Upper lobe of left lung (tissue), 6 donors: ENCODE results near the gene GALNT15. TPM values are rescaled to one million over a fixed set of nuclear protein-coding genes. Genes with fewer than 3 reads are reported as not detected.

Source experiments
- ATAC-seq, 2 donors: fragments of 200-7000 bp; cut with Tn5 transposase; one replicate each; pipeline ENCODE4 v1.9.1; 2022; ENCODE audit warnings: mild to moderate bottlenecking in 2 of 2, moderate library complexity in 2 of 2; ENCODE audit not compliant: low FRiP score in 2 of 2
- DNase-seq, 2 donors: peaks; one replicate each; pipeline ENCODE4 v3.0.0-alpha.2; 2019 to 2020
- H3K27ac ChIP-seq, 4 donors: fragments of 200-600 bp; sonication (generic); one replicate each; pipeline ENCODE4 v1.5.1; 2016 to 2019
- H3K27me3 ChIP-seq, 4 donors: fragments of 200-600 bp; sonication (generic); one replicate each; pipeline ENCODE4 v1.5.1; 2017 to 2019
- H3K36me3 ChIP-seq, 4 donors: fragments of 200-600 bp; sonication (generic); one replicate each; pipeline ENCODE4 v1.5.1; 2016 to 2019
- H3K4me1 ChIP-seq, 4 donors: fragments of 200-600 bp; sonication (generic); one replicate each; pipeline ENCODE4 v1.5.1; 2018 to 2019
- H3K4me3 ChIP-seq, 4 donors: fragments of 200-600 bp; sonication (generic); one replicate each; pipeline ENCODE4 v1.5.1; 2017 to 2019; ENCODE audit warnings: mild to moderate bottlenecking in 2 of 4, moderate library complexity in 1 of 4
- H3K9me3 ChIP-seq, 4 donors: fragments of 200-600 bp; sonication (generic); one replicate each; pipeline ENCODE4 v1.5.1; 2018 to 2019
- CTCF ChIP-seq, 6 experiments: fragments of 450-650 bp in 4 of 6; fragments of 200-600 bp in 2 of 6; sonication (generic) in 2 of 6; IDR thresholded peaks; one replicate each; pipeline ENCODE4 v1.5.1; 2016 to 2019; ENCODE audit warnings: antibody characterized with exemption in 6 of 6
- EP300 ChIP-seq, 4 donors: sonication (generic); formaldehyde crosslinking; IDR thresholded peaks; one replicate each; pipeline ENCODE4 v1.5.1; 2017; ENCODE audit warnings: antibody characterized with exemption in 4 of 4, control low read depth in 2 of 4
- POLR2A ChIP-seq, 4 donors: fragments of 450-650 bp; IDR thresholded peaks; one replicate each; pipeline ENCODE4 v1.5.1; 2016 to 2017; ENCODE audit warnings: antibody characterized with exemption in 4 of 4, mild to moderate bottlenecking in 2 of 4
- POLR2AphosphoS5 ChIP-seq, 2 donors: sonication (generic); formaldehyde crosslinking; IDR thresholded peaks; one replicate each; pipeline ENCODE4 v1.5.1; 2017; ENCODE audit warnings: antibody characterized with exemption in 2 of 2
- WGBS, 2 donors: methylation state at CpG; one replicate each; pipeline ENCODE4 v1.1.5; 2017 to 2018; 5-methylcytosine and 5-hydroxymethylcytosine counted together
- total RNA-seq, 6 donors: library from RNA; depleted of rRNA in 4 of 6; stranded (reverse); fragments of >200 nt in 4 of 6; gene quantifications; one replicate each; pipeline versions ENCODE4 v1.1.0 to v1.2.1, GENCODE V29; 2016 to 2021
- donor health status: DM: no; HTN: no; CAD: no; lungs with moderate emphysema.
- donor health status: DM: no; HTN: yes; CAD: no; lungs with severe emphysema.

The GALNT15 gene
- total RNA-seq, 6 donors from 2014 or later, result 4.4 to 34.7 (median 11.2) TPM

- DNase-seq (no peak), ATAC-seq (no peak)
- TF ChIP-seq EP300 (IDR thresholded peaks at IDR 0.05), result no peak
- no peak for TF ChIP-seq POLR2AphosphoS5 (IDR thresholded peaks at IDR 0.05)
- no peak for TF ChIP-seq CTCF (IDR thresholded peaks at IDR 0.05)
- TF ChIP-seq POLR2A (IDR thresholded peaks at IDR 0.05), result no peak
- Histone ChIP-seq H3K27ac (no peak overlapping the region), H3K4me1 (no peaks in the 10 kb centered on the region), H3K36me3 (peaks cover 0 to 2% (median 0%) of the 10 kb centered on the region in 4 donors), H3K27me3 (no peaks in the 10 kb centered on the region), H3K9me3 (peaks cover 0 to 6% (median 0%) of the 10 kb centered on the region in 4 donors), H3K4me3 (no peak overlapping the region)
- 63 to 64% methylated on average over 3 of the region's 3 CpGs for WGBS, 2 donors
Measured at GRCh38 chr3:16221990-16222389, 47.5 kb downstream of the GALNT15 start.

GRCh38 chr3:16222547-16222946, 48.1 kb downstream of the GALNT15 start:
- Histone ChIP-seq H3K36me3 (peaks cover 0 to 2% (median 0%) of the 10 kb centered on the region in 4 donors), H3K4me3 (no peak overlapping the region), H3K27me3 (no peaks in the 10 kb centered on the region), H3K27ac (no peak overlapping the region), H3K4me1 (no peaks in the 10 kb centered on the region), H3K9me3 (peaks cover 0 to 6% (median 0%) of the 10 kb centered on the region in 4 donors)
- ATAC-seq (no peak), DNase-seq (no peak)
- WGBS, 2 donors, result 85 to 100% methylated on average over 2 of the region's 2 CpGs
- TF ChIP-seq POLR2AphosphoS5 (IDR thresholded peaks at IDR 0.05) (no peak), EP300 (IDR thresholded peaks at IDR 0.05) (no peak), CTCF (IDR thresholded peaks at IDR 0.05) (no peak), POLR2A (IDR thresholded peaks at IDR 0.05) (no peak)

DNA sequence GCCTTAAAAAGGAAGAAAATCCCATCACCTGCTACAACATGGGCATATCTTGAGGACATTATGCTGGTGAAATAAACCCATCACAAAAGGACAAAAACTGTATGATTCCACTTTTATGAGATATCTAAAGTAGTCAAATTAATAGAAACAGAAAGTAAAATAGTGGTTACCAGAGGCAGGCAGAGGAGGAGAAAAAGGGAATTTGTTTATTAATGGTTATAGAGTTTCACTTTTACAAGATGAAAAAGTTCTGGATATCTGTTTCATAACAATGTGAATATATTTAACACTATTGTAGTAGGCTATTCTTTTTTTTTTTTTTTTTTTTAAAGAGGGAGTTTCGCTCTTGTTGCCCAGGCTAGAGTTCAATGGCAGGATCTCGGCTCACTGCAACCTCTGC, 49.8 kb downstream of the GALNT15 start:
- H3K4me1 ChIP-seq, result no peaks in the 10 kb centered on the region
- TF ChIP-seq EP300 (IDR thresholded peaks at IDR 0.05) (no peak), POLR2A (IDR thresholded peaks at IDR 0.05) (no peak), POLR2AphosphoS5 (IDR thresholded peaks at IDR 0.05) (no peak), CTCF (IDR thresholded peaks at IDR 0.05) (no peak)
- WGBS, 2 donors, result 92 to 95% methylated on average over 2 of the region's 2 CpGs
- H3K9me3 ChIP-seq, result peaks cover 0 to 6% (median 0%) of the 10 kb centered on the region in 4 donors
- DNase-seq (no peak), ATAC-seq (no peak)
- H3K27ac ChIP-seq, result no peak overlapping the region
- no peaks in the 10 kb centered on the region for H3K27me3 ChIP-seq
- H3K36me3 ChIP-seq, result peaks cover 0 to 2% (median 0%) of the 10 kb centered on the region in 4 donors
- H3K4me3 ChIP-seq, result no peak overlapping the region

DNA sequence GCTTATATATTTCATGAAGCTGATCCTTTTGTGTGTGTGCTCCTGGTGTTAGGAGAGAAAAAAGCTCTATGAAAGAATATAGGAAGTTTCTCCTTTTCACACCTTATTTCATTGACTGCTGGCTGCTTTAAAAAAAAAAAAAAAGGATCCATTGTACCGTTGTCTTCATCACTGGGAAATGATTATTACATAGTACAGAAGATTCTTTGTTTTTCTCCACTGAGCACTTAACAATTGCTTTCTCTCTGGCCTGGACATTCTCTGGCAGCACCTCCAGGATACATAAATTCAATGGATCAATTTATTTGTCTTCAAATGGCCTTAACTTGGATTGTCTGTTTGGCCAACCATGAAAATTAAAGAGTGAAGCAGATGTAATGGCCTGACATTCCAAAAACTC, 53.1 kb downstream of the GALNT15 start:
- H3K27me3 ChIP-seq, result no peaks in the 10 kb centered on the region
- H3K36me3 ChIP-seq, result no peaks in the 10 kb centered on the region
- no peaks in the 10 kb centered on the region for H3K4me1 ChIP-seq
- no peak overlapping the region for H3K4me3 ChIP-seq
- DNase-seq (no peak), ATAC-seq (no peak)
- H3K9me3 ChIP-seq, result no peaks in the 10 kb centered on the region
- TF ChIP-seq EP300 (IDR thresholded peaks at IDR 0.05) (no peak), POLR2AphosphoS5 (IDR thresholded peaks at IDR 0.05) (no peak), POLR2A (IDR thresholded peaks at IDR 0.05) (no peak), CTCF (IDR thresholded peaks at IDR 0.05) (no peak)
- 60 to 70% methylated on average over 1 of the region's 1 CpG for WGBS, 2 donors
- no peak overlapping the region for H3K27ac ChIP-seq

DNA sequence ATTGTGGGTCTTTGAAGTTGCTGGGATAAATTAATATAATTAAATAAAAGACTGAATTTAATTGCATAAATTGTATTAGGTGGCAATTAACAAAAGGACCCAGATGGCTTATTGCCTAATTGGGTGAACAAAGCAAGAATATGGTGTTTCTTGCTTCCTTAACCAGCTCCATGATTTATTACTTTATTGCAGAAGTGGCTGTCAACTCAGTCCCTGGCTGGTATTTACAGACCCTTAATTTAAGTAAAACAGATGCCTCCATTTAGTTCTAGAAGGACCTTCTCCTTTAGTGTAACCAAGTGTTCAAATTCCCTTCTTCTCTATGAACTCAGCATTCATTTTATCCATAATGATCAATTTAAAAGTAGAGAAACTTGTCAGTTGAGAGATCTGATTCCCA, 55.2 kb downstream of the GALNT15 start:
- no peaks in the 10 kb centered on the region for H3K27me3 ChIP-seq
- TF ChIP-seq POLR2AphosphoS5 (IDR thresholded peaks at IDR 0.05) (no peak), POLR2A (IDR thresholded peaks at IDR 0.05) (no peak), EP300 (IDR thresholded peaks at IDR 0.05) (no peak), CTCF (IDR thresholded peaks at IDR 0.05) (no peak)
- no peaks in the 10 kb centered on the region for H3K36me3 ChIP-seq
- H3K9me3 ChIP-seq, result no peaks in the 10 kb centered on the region
- no peak overlapping the region for H3K27ac ChIP-seq
- DNase-seq (no peak), ATAC-seq (no peak)
- H3K4me1 ChIP-seq, result no peaks in the 10 kb centered on the region
- no peak overlapping the region for H3K4me3 ChIP-seq
